HG03039 (cell line): Measurements from ENCODE around the gene TCF7L1.
"Not testable (repeated sequence)": the region's sequence is repeated elsewhere in the genome, so short reads cannot be mapped to it uniquely, and the experiment has no call there.

Experiments used
- ATAC-seq: cut with Tn5 transposase; IDR thresholded peaks from one replicate; pipeline ENCODE4 v1.9.1; 2021; ENCODE audit warnings: mild to moderate bottlenecking, moderate library complexity; ENCODE audit not compliant: unreplicated experiment

Gene TCF7L1

DNA sequence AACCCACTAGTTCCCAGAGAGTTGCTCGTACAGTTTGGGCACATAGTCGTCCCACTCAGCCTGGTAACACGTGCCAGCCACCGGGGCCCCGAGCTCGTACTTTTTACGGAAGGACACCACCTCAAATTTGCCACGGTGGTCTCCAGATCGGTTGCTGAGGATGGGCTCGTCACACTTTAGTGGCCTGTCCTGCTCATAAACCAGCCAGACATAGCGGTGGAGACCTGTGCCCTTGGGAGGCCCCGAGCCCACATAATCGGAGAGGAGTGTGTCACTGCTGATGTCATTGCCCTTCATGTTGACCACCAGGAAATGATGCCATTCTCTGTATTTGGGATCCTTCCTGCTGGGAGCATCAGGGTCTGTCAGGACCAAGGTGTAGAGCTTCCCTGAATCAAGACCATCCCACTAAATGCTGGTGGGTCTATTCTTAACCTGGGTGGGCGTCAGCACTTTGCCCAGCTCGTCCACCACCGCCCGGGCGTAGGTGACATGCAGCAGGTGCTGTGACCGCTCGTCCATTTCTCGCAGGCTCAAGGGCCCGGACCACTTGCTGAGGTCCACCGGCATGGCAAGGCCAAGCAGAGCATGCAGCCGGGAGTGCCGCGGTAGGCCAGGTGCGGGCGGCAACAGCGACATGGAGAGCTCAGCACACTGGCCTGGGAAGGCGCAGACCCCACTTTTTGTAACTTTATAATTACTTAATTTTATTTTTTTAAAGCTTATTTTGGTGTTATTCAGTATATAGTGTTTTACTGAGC is 208.3 kb downstream of the TCF7L1 start:
- no peak for ATAC-seq

GRCh38 chr2:85342156-85342555 is 209.0 kb downstream of the TCF7L1 start:
- ATAC-seq: no peak

GRCh38 chr2:85343207-85343895 is 210.2 kb downstream of the TCF7L1 start:
- not testable (repeated sequence) for ATAC-seq

GRCh38 chr2:85344356-85344954 is 211.3 kb downstream of the TCF7L1 start:
- ATAC-seq: no peak

- ATAC-seq: no peak
Measured at GRCh38 chr2:85347599-85347998, 214.4 kb downstream of the TCF7L1 start.

DNA sequence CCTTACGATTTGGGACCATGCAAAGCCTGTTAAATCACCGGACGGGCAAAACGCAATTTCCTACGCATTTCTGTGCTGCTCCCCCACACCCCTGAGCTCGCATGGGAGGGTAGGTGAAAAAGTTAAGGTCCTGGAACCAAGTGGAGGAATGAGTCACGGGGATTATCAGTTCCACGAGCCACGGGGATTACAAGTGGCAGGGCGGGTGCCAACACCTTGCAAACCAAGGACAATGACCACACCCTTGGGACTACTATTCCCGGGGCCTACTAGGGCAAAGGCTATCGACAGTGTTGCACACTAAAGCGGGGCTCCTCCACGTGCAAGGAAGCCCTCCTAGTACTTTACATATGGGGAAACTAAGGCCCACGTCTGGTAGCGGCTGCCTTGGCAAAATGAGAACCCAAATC is 220.7 kb downstream of the TCF7L1 start:
- peak; percentile 8 for ATAC-seq

DNA sequence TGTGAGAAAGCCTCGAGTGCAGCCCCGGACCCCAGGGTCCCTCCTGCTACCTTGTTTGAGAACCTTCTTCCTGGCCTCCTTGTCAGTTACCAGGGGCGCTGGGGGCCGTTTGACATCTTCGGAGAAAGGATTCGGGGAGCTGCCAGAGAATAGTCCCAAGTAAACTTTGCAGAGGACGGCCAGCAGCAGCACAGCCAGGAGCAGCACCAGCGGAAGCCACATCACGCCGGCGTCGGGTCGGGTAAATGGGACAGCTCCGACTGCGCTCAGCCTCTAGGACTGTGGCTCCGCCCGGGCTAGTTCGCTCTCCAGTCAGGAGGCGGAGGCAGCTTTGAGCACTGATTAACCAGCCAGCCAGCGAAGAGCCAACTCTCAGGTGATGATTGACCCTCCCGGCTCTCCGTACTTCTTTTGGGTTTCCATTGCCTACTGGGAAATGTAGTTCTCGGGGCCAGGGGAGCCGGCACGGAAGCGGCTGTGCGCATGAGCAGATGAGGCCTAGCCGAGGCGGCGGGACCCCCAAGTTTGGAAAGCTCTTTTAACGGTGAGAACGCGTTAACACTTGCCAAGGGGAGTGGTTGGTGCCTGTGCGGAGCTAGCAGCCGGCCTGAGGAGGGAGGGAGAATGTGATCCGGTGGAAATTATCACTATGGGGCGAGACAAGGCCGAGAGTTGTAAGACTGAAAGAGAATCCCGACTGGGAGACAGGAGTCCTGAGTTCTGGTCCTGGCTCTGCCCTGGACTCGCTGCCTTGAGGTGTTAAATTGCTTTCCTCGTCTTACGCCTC is 221.3 kb downstream of the TCF7L1 start, which contains the start of the genes ELMOD3 and RETSAT:
ELMOD3 (plus strand) TSS at position 484 of the 787 bp plus-strand sequence. CDS start 2,430 bp downstream, outside the sequence.
RETSAT (minus strand) TSS at position 243 of the 787 bp plus-strand sequence; CDS start at position 222, 21 bp downstream.
- peak; percentile 97 for ATAC-seq

DNA sequence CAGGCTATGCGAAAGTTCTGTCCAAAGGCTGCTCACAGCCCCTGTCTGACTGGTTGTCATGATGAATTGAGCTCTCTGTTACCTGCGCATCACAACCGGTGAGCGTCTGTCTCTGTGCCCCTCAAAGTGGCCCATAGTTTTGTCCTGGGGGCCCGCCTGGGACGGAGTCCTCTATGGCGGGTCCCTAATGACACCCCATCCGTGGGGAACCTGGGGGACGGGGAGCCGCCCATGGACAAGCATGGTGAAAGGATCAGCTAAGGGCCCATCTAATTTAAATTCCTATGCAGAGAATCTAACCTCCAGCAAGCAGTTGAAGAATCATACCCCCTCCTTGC is 221.8 kb downstream of the TCF7L1 start:
- ATAC-seq: peak; percentile 1

DNA sequence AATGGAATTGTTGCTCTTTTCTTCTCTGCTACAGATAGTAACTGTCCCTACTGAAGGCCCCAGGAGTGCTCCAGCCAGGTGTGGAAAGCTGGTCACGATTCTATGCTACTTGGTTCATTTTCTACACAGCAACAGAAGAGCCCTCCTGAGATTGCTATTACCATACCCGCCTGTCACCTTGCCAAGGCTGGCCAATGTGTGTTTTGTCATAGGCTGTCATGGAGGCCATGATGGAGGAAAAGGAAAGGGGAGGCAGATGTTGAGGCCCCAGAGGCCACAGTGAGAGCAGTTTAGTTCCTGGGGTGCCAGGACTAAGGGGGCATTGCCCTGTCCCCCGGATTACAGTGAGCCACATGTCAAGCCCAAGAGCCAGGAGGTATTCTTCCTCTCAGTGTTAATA is 222.3 kb downstream of the TCF7L1 start:
- no peak for ATAC-seq

DNA sequence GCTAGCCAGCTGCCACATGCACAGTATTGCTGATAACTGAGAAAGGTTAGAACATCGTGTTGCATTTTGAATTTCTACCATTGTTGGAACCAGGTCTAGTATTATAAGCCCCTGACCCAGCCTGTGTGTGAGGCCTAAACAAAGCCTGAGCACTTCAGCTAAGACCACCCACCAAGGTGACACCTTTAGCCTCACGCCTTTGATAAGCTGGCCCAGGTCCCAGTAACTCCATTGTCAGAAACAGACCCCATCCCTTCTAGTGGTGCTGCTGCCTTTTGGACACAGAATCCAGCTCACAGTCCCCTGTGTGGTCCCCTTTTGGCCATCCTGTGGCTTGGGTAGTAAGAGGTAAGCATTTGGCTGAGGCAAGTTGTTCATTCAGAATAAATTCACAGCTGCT is 223.0 kb downstream of the TCF7L1 start:
- ATAC-seq: no peak

DNA sequence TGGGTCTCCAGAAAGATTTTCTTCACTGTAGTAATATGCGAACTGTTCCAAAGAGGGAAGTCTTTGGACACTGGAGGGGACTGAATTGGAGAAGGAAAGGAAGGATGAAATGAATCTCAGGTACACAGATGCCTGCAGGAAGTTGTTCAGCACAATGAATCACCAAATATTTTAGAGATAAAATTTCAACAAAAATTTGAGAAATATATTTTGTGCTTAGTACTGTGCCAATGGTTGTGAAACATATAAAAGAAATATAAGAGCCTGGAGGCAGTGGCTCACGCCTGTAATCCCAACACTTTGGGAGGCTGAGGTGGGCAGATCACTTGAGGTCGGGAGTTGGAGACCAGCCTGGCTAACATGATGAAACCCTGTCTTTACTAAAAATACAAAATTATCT is 224.5 kb downstream of the TCF7L1 start:
- no peak for ATAC-seq
